ENCODE results near the gene IFT80.
"Not testable (repeated sequence)": the region's sequence is repeated elsewhere in the genome, so short reads cannot be mapped to it uniquely, and the experiment has no call there.

The IFT80 gene

DNA sequence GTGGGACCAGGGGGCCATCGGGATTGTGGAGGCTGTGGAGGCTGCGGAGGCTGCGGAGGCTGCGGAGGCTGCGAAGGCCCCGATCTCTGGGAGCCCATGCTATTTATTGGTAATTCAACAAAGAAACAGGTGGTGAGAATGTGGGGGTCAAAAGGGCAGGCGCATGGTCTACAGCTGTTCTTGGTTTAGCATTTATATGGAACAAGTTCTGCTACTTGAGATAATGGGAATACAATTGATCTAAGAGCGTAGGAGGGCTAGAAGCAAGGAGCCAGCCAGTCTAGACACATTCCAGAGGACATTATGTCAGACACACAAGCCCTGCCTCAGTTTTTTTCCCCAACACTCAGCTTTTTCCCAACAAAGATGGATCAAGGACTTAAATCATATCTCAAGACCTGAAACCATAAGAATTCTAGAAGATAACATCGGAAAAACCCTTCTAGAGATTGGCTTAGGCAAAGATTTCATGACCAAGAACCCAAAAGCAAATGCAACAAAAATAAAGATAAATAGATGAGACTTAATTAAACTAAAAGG lies 153.7 kb downstream of the IFT80 start:
- DNase-seq (ENCODE audit: low read depth): peak; percentile 26
- H3K4me3 ChIP-seq (replicated peaks; ENCODE audit: low read depth, low read length): no peak overlapping the region
- TF ChIP-seq, protein P1, sequence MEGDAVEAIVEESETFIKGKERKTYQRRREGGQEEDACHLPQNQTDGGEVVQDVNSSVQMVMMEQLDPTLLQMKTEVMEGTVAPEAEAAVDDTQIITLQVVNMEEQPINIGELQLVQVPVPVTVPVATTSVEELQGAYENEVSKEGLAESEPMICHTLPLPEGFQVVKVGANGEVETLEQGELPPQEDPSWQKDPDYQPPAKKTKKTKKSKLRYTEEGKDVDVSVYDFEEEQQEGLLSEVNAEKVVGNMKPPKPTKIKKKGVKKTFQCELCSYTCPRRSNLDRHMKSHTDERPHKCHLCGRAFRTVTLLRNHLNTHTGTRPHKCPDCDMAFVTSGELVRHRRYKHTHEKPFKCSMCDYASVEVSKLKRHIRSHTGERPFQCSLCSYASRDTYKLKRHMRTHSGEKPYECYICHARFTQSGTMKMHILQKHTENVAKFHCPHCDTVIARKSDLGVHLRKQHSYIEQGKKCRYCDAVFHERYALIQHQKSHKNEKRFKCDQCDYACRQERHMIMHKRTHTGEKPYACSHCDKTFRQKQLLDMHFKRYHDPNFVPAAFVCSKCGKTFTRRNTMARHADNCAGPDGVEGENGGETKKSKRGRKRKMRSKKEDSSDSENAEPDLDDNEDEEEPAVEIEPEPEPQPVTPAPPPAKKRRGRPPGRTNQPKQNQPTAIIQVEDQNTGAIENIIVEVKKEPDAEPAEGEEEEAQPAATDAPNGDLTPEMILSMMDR (IDR thresholded peaks at IDR 0.05; ENCODE audit: low read length, missing control alignments): no peak

DNA sequence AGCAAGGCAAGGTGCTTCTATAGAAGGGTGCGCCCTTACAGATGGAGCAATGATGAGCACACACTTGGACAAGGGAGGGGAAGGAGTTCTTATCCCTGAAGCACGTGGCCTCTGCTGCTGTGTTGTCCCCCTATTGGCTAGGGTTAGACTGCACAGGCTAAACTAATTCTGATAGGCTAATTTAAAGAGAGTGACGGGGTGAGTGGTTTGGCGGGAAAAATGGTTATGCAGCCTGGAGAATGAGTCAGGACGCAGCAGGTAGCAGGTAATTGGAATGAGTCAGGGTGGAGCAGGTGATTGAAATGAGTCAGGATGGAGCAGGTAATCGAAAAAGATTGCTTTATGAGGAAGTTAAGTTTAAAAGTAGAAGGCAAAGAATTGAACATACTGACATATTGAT lies 158.3 kb downstream of the IFT80 start:
- DNase-seq (ENCODE audit: low read depth); H3K4me3 ChIP-seq (replicated peaks; ENCODE audit: low read depth, low read length): not testable (repeated sequence)

- no peak for DNase-seq (ENCODE audit: low read depth)
- TF ChIP-seq, protein P1 (IDR thresholded peaks at IDR 0.05; ENCODE audit: low read length, missing control alignments): no peak
- H3K4me3 ChIP-seq (replicated peaks; ENCODE audit: low read depth, low read length): no peak overlapping the region
These were observed 167.0 kb downstream of the IFT80 start for GRCh38 chr3:160232014-160232413.

GRCh38 chr3:160227419-160227818 lies 171.6 kb downstream of the IFT80 start:
- TF ChIP-seq, protein P1 (IDR thresholded peaks at IDR 0.05; ENCODE audit: low read length, missing control alignments): no peak
- DNase-seq (ENCODE audit: low read depth): no peak
- no peak overlapping the region for H3K4me3 ChIP-seq (replicated peaks; ENCODE audit: low read depth, low read length)

DNA sequence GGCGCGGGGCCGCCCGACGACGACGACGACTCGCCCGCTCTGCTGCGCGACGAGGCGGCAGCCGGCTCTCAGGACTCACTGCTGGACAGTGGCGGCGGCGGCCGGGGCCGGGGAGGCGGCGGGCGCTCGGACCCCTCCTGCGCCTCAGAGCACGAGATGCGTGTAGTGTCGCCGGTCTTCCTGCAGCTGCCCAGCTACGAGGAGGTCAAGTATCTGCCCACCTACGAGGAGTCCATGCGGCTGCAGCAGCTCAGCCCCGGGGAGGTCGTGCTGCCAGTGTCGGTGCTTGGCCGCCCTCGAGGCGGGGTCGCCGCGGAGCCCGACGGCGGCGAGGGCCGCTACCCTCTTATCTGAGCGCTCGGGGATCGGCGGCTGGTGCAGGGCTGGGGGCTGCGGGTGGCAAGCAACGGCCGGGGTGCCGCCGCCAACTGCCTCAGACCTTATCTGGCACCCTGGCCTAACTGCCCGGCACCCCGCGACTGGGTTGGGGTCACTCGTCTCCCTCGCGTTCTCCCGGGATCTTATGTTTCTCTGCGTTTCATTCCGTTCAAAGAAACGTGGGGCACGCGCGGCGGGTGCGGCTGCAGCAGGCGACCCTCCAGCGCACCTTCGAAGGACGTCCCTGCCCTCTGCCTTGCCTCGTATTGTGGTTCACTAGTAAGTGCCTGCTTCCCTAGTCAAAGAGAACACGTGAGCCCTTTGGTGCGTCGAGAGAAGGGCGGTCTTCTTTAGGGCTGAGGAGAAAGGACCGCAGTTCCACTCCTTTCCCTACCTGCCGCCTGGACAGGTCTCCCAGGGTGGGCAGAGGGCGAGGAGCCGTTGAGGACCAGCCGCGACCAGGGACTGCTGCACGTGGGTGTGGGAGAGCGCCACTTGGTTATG lies 172.8 kb downstream of the IFT80 start:
- H3K4me3 ChIP-seq (replicated peaks; ENCODE audit: low read depth, low read length): peak overlapping the region; percentile 41
- no peak for DNase-seq (ENCODE audit: low read depth)
- TF ChIP-seq, protein P1 (IDR thresholded peaks at IDR 0.05; ENCODE audit: low read length, missing control alignments): no peak

DNA sequence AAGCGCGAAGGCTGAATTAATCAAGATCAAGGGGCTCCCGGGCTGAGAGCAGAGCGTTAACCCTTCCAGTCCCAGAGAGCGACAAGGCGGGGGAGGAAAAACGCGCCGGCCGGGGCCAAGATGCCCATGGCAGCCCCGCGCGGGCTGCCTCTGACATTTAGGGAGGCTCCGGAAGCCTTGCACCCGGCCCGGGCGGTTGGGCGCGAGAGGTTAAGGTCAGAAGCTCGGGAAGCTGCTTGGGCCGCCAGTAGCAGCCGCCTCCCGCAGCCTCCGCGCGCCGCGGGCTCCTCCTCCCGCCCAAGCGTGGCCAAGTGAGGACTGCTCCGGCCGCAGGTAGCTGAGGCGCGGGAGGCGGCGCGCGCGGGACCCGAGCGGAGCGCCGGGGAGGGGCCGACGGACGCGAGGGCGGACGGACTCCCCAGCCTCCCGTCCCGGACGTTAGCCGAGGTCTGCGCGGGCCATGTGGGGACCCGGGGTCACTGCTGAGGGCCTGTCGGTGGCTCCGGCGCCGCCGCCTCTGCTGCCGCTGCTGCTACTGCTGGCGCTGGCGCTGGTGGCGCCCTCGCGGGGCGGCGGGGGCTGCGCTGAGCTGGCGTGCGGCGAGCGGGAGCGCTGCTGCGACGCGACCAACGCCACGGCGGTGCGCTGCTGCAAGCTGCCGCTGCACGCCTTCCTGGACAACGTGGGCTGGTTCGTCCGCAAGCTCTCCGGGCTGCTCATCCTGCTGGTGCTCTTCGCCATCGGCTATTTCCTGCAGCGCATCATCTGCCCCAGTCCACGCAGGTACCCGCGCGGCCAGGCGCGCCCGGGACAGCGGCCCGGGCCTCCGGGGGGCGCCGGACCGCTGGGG lies 173.6 kb downstream of the IFT80 start, which contains the start of gene C3orf80:
C3orf80 (plus strand) TSS at position 247 of the 850 bp plus-strand sequence; CDS start at position 461, 214 bp downstream.
- peak; percentile 36 for DNase-seq (ENCODE audit: low read depth)
- H3K4me3 ChIP-seq (replicated peaks; ENCODE audit: low read depth, low read length): peak within 1 kb of the TSS; percentile 41
- TF ChIP-seq, protein P1 (IDR thresholded peaks at IDR 0.05; ENCODE audit: low read length, missing control alignments): no peak

- peak overlapping the region; percentile 41 for H3K4me3 ChIP-seq (replicated peaks; ENCODE audit: low read depth, low read length)
- no peak for DNase-seq (ENCODE audit: low read depth)
- TF ChIP-seq, protein P1 (IDR thresholded peaks at IDR 0.05; ENCODE audit: low read length, missing control alignments): no peak
These were observed 174.2 kb downstream of the IFT80 start for GRCh38 chr3:160224811-160225175.
